Activated CD4-positive, alpha-beta T cell treated with anti-CD3 and anti-CD28 coated beads, Interleukin-10, Interleukin-2, amounts not matched to agents 100 ng/mL and 50 ng/mL, durations not matched to agents 16 hours and 8 hours (primary cell): ENCODE results near the gene INVS.
"Not testable (repeated sequence)": the region's sequence is repeated elsewhere in the genome, so short reads cannot be mapped to it uniquely, and the experiment has no call there.

Experiments
- DNase-seq: peaks from one replicate; pipeline ENCODE4 v3.0.0-alpha.2; 2020

Gene INVS

DNA sequence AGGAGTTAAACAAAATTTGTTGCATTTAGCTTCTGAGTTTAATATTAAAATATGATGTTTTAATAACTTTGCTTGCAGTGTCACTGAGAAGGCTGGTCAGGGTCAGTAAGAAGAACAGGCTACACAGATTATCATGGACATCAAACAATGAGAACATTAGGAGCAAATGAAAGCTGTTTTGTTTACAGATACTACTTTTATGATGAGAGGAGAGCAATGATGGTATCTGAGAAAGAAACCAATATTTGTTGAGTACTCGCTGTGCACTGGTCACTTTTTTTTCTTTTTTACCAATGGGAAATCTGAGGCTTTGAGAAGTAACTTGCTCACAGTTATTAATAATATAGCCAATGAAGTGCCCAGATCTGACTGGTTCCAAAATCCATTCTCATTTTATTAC, 109.6 kb downstream of the INVS start:
- DNase-seq = no peak

- no peak for DNase-seq
Observed at GRCh38 chr9:100211476-100211875, 112.4 kb downstream of the INVS start.

DNA sequence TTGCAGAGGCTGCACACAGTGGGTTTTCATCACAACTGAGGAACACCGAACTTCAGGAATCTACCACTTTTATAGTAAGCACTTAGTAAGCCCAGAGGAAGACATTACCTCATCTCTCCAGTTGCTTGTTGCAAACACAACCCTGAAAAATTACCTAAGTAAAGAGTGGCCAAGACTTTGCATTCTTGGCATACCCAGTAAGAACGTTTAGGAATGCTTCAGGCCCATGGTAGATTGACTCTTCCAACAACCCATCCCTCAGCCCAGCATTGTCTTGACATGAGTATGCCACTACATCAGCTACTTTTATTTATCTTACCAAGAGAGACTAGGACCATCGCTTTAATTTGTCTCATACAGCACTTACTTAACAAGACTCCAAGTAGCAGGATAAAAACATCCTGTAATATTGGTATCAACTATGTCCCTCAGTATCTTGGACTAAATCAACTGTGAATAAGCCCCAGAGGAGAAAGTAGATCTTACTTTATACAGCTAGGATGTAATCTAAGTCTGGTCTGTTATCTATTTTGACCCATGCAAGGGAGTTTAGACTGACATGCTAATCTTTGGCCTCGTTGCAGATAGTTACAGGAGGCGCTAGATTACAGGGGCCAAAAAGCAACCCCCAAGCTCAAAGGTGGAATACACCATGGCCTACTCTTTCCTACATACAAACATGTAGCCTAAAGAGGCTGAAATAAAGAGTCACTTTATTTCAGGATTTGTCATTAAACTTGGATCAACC, 114.9 kb downstream of the INVS start:
- no peak for DNase-seq

DNA sequence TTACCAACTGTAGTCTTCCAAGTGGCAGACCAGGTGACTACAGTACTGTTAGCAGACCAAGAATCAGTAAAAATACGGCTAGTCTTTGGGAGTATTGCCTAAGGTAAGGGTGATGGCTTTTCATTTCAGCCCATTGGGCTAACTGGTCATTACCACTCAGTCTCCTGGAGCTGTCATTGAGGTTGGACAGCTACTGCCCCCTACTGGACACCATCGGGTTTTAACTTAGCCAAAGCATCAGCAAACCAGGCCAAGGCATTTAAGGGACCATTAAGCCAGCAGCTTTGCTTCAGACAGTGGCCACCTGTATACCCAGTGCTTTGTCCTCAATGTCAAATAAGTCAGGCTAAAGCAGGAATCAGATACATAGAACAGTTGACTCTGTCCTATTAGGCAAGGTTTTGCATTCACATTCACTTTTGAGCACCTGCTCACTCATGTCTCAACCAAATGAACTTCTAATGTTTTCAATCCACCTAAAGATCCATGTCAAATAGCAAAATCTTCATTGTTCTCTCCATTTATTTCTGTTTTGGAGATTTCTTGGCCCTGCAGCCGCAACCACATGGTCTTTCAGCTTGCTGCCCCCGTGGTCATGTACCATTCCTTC, 117.2 kb downstream of the INVS start:
- peak; percentile 74 for DNase-seq

DNA sequence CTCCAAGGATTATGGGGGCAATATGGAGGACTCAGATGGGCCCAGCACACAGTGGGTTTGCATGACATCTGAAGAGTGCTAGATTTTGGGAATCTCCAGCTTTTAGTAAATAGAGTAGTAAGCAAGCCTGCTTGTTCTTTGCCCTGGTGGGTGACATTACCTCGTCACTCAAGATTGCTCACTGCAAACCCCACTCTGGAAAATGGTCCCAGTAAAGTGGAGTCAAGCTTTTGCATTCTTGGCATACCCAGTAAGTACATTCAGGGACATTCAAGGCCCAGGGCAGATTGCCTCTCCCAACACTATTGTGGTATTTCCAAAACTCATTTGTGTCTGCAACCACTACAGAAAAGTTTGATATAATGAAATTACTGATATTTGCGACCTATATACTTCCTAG, 118.5 kb downstream of the INVS start:
- no peak for DNase-seq

- peak; percentile 67 for DNase-seq
Observed at GRCh38 chr9:100219347-100219746, 120.3 kb downstream of the INVS start.

GRCh38 chr9:100220936-100221335, 121.9 kb downstream of the INVS start:
- no peak for DNase-seq

DNA sequence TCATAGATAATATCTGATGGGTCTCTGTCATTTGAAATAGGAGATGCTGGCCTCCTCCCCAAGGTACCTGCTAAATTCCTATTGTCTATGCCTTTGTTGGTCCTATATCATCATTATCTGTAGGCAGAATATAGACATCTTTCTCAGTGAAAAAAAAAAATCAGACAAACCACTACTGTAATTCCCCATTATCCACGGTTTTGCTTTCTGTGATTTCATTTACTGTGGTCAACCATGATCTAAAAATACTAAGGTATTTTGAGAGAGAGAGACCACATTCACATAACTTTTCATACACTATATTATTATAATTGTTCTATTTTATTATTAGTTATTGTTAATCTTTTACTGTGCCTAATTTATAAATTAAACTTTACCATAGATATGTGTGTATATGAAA, 122.5 kb downstream of the INVS start:
- no peak for DNase-seq

- peak; percentile 6 for DNase-seq
Observed at GRCh38 chr9:100222674-100223073, 123.6 kb downstream of the INVS start.

DNA sequence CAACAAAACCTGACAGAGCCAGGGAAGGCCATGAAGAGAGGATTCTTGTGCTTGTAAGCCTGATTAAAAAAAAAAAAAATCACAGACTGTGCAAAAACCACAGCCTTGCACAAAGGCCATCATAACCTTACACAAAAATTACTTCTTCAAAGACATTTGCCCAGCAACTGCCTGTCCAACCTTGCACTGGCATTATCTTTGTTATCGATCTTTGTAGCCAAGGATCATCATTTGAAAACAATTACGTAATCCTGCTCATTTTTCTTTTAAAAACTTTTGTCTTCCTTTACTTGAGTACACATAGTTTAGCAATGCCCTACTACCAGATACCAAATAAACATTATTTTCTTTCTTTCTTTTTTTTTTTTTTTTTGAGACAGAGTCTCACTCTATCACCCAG, 128.6 kb downstream of the INVS start:
- no peak for DNase-seq

- DNase-seq = no peak
Observed at GRCh38 chr9:100228352-100228869, 129.4 kb downstream of the INVS start.

DNA sequence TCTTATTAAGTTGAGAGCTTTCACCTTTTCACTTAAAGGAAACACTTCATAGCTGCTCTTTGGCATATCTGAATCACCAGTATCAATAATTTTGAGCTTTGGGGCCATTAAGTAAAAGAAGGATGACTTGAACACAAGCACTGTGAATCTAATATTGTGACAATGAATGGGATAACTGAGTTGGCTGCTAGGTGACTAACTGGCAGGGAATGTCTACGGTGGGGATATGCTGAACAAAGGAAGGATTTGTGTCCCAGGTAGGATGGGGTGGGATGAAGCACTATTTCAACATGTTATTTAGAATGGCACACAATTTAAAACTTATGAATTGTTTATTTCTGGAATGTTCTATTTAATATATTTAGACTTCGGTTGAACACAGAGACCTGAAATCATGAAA, 130.1 kb downstream of the INVS start:
- DNase-seq = no peak

- DNase-seq = no peak
Observed at GRCh38 chr9:100229561-100229960, 130.5 kb downstream of the INVS start.

DNA sequence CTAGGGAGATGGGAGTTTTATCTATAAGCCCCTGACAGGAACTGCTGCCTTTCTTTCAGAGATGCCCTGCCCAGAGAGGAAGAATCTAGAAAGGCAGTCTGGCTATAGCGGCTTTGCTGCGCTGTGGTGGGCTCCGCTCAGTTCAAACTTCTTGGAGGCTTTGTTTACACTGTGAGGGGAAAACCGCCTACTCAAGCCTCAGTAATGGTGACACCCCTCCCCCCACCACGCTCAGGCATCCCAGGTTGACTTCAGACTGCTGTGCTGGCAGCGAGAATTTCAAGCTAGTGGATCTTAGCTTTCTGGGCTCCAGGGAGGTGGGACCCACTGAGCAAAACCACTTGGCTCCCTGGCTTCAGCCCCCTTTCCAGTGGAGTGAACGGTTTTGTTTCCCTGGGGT, 137.9 kb downstream of the INVS start:
- DNase-seq = not testable (repeated sequence)

- no peak for DNase-seq
Observed at GRCh38 chr9:100240512-100240911, 141.5 kb downstream of the INVS start.

GRCh38 chr9:100267211-100267610, 168.2 kb downstream of the INVS start:
- DNase-seq = no peak

DNA sequence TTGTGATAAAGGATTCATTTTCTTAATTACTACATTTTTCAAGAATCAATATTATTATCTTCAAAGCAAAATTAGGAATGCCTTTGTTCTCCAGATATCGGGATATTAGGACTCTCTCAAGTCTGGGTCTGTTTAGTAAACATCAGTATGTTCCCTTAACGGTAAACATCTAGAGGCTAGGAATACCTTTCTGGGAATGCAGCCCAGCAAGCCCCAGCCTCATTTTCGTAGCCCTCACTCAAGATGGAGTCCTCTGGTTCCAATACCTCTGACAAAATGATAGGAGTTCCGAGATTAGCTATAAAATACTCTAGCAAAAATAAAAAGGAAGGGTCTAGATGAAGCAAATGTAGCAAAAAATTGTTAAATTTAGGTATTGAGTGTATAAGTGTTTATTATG, 169.2 kb downstream of the INVS start:
- DNase-seq = no peak

- no peak for DNase-seq
Observed at GRCh38 chr9:100269656-100270055, 170.6 kb downstream of the INVS start.

DNA sequence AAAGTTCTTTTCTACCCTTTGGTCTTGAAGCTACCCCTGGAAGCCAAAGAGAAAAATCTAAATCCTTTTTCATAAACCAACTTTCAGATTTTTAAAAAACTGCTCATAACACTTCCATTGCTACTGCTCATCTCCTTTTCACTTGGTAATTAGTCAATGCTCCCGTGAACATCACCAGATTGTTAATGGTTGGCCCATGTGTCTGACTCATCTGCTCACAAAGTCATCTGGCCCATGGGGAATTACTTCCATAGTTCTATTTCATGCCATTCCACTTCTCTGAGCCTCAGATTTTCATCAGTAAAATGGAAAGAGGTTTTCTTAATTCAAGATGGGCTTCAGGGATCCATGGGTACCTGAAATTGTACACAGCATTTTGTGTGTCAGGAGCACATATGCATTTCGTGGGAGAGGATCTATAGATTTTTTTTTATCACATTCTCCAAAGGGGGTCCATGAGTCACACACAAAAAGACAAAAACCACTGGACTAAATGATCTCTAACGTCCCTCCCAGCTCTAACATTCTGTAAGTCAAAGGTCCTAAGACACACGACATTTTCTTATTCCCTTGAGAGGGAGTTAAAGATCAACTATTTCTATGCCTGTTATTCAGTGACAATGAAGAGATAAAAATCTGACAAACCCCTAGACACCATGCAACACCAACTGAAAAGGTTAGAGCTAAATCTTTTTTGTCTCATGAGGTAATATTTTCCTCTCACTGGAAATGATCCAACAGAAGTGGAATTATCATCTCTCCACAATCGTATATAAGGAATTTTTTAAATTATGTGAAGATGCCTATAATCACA, 178.3 kb downstream of the INVS start:
- DNase-seq = no peak

DNA sequence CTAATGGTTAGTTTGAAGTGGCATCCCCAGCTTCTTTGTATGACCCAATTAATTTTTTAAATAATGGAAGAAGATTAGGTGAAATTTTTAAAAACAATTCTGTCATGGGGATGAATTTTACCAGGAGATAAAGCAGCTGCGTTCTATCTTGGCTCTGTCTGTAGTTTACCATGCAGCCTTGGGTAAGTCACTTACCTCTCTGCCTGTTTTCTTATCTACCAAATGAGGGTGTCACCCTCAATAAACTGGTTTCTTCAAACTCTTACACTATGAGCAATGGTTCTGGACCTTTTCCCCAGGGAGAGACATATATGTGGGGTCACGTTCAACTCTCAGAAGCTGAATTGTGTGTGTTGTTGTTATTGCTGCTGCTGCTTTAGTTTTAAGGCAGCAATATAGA, 182.0 kb downstream of the INVS start:
- no peak for DNase-seq

- no peak for DNase-seq
Observed at GRCh38 chr9:100281676-100282387, 182.8 kb downstream of the INVS start.

DNA sequence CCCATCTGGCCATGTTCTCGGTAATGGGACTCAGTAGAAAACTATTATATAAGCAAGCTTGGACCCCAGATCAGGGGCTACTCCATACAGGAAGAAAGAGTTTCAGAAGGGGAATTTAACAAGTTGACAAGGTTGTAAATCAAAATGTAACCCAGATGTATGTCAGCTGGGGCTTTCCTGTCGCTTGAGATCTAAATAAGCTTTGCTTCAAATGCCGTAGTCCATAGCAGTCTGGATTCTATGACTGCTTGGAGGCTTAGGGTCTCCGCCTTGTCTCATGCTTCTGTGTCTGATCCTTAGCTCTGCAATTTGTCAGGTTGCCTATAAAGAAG, 183.3 kb downstream of the INVS start:
- DNase-seq = no peak

- no peak for DNase-seq
Observed at GRCh38 chr9:100284247-100284646, 185.2 kb downstream of the INVS start.
